ENCODE data around the gene RETN.

RETN gene

DNA sequence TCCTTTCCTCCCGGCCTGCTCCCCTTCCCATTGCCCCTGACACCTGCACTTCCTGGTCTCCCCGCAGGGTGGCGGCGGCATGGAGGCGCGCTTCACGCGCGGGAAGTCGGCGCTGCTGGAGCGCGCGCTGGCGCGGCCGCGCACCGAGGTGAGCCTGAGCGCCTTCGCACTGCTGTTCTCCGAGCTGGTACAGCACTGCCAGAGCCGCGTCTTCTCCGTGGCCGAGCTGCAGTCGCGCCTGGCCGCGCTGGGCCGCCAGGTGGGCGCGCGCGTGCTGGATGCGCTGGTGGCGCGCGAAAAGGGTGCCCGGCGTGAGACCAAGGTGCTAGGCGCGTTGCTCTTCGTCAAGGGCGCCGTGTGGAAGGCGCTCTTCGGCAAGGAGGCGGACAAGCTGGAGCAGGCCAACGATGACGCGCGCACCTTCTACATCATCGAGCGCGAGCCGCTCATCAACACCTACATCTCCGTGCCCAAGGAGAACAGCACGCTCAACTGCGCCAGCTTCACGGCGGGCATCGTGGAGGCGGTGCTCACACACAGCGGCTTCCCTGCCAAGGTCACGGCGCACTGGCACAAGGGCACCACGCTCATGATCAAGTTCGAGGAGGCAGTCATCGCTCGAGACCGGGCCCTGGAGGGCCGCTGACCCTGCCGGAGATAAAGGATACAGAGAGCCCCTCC is 13.5 kb downstream of the RETN start:
- Histone ChIP-seq H3K4me1 (ENCODE audit: control insufficient read depth in 2 of 2, insufficient read depth in 2 of 2, low read length in 2 of 2) (peaks cover 12 to 14% of the 10 kb centered on the region in 2 donors), H3K27me3 (ENCODE audit: control insufficient read depth in 2 of 2, insufficient read depth in 2 of 2, low read length in 2 of 2) (peaks cover 4 to 13% of the 10 kb centered on the region in 2 donors), H3K9ac (ENCODE audit: low read depth in 1 of 2, low read length in 2 of 2) (no peak overlapping the region), H3K9me3 (ENCODE audit: control insufficient read depth in 2 of 2, low read length in 2 of 2) (no peaks in the 10 kb centered on the region), H3K27ac (ENCODE audit: low read depth in 2 of 2, low read length in 2 of 2) (no peak overlapping the region), H3K4me3 (ENCODE audit: low read length in 2 of 2) (peak overlapping the region; percentile 79 to 94), H3K36me3 (ENCODE audit: control insufficient read depth in 2 of 2, insufficient read depth in 2 of 2, low read length in 2 of 2) (peaks cover 3 to 12% of the 10 kb centered on the region in 2 donors)

GRCh38 chr19:7685546-7686445 is 16.9 kb downstream of the RETN start:
- Histone ChIP-seq H3K4me3 (ENCODE audit: low read length in 2 of 2) (no peak overlapping the region), H3K36me3 (ENCODE audit: control insufficient read depth in 2 of 2, insufficient read depth in 2 of 2, low read length in 2 of 2) (peaks cover 3 to 12% of the 10 kb centered on the region in 2 donors), H3K27me3 (ENCODE audit: control insufficient read depth in 2 of 2, insufficient read depth in 2 of 2, low read length in 2 of 2) (no peaks in the 10 kb centered on the region), H3K9me3 (ENCODE audit: control insufficient read depth in 2 of 2, low read length in 2 of 2) (no peaks in the 10 kb centered on the region), H3K9ac (ENCODE audit: low read depth in 1 of 2, low read length in 2 of 2) (no peak overlapping the region), H3K27ac (ENCODE audit: low read depth in 2 of 2, low read length in 2 of 2) (no peak overlapping the region), H3K4me1 (ENCODE audit: control insufficient read depth in 2 of 2, insufficient read depth in 2 of 2, low read length in 2 of 2) (peaks cover 4 to 5% of the 10 kb centered on the region in 2 donors)

- no peaks in the 10 kb centered on the region for H3K4me1 ChIP-seq (ENCODE audit: control insufficient read depth in 2 of 2, insufficient read depth in 2 of 2, low read length in 2 of 2)
- H3K27ac ChIP-seq (ENCODE audit: low read depth in 2 of 2, low read length in 2 of 2), result no peak overlapping the region
- H3K4me3 ChIP-seq (ENCODE audit: low read length in 2 of 2), result no peak overlapping the region
- no peaks in the 10 kb centered on the region for H3K27me3 ChIP-seq (ENCODE audit: control insufficient read depth in 2 of 2, insufficient read depth in 2 of 2, low read length in 2 of 2)
- peaks cover 3 to 12% of the 10 kb centered on the region in 2 donors for H3K36me3 ChIP-seq (ENCODE audit: control insufficient read depth in 2 of 2, insufficient read depth in 2 of 2, low read length in 2 of 2)
- H3K9me3 ChIP-seq (ENCODE audit: control insufficient read depth in 2 of 2, low read length in 2 of 2), result no peaks in the 10 kb centered on the region
- H3K9ac ChIP-seq (ENCODE audit: low read depth in 1 of 2, low read length in 2 of 2), result no peak overlapping the region
Measured at GRCh38 chr19:7687177-7687576, 18.3 kb downstream of the RETN start.

DNA sequence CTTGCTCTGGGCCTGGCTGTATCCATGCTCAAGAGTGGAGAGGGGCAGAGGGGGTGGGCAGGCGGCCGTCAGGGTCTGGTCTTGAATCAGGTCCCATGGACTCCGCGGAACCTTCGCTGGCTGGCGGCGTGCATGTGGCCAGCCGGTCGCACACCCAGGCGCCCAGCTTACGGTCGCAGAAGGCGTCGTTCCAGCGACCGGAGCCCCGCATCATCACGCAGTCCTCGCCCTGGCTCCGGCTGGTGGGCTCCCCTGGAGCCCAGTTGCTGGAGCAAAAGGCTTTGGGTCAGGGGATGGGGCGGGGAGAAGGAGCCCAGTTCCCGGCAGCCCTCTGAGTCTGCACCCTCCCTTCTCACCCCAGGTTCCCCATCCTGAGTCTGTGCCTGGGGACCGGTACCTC is 20.3 kb downstream of the RETN start:
- Histone ChIP-seq H3K36me3 (ENCODE audit: control insufficient read depth in 2 of 2, insufficient read depth in 2 of 2, low read length in 2 of 2) (no peaks in the 10 kb centered on the region), H3K9ac (ENCODE audit: low read depth in 1 of 2, low read length in 2 of 2) (no peak overlapping the region)

DNA sequence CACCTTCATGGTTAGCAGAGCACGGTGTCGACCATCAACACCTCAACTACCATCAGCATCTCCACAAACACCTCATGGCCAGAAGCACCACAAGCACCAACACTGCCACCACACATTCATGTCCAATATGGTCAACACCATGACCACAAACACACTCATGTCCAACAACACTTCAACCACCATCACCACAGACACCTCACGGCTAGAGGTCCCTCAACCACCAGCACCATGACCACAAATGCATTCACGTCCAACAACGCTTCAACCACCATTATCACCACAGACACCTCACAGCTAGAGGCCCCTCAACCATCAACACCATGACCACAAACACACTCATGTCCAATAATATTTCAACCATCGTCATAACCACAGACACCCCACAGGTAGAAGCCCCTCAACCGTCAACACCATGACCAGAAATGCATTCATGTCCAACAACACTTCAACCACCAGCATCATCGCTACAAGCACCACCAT is 22.0 kb downstream of the RETN start:
- no peak overlapping the region for H3K9ac ChIP-seq (ENCODE audit: low read depth in 1 of 2, low read length in 2 of 2)
- H3K27me3 ChIP-seq (ENCODE audit: control insufficient read depth in 2 of 2, insufficient read depth in 2 of 2, low read length in 2 of 2), result no peaks in the 10 kb centered on the region
- H3K27ac ChIP-seq (ENCODE audit: low read depth in 2 of 2, low read length in 2 of 2), result no peak overlapping the region
- no peaks in the 10 kb centered on the region for H3K36me3 ChIP-seq (ENCODE audit: control insufficient read depth in 2 of 2, insufficient read depth in 2 of 2, low read length in 2 of 2)
- no peaks in the 10 kb centered on the region for H3K9me3 ChIP-seq (ENCODE audit: control insufficient read depth in 2 of 2, low read length in 2 of 2)
- H3K4me3 ChIP-seq (ENCODE audit: low read length in 2 of 2), result no peak overlapping the region
- H3K4me1 ChIP-seq (ENCODE audit: control insufficient read depth in 2 of 2, insufficient read depth in 2 of 2, low read length in 2 of 2), result no peaks in the 10 kb centered on the region

More for the DNA sequence above, 20.3 kb downstream of the RETN start:
- no peak overlapping the region for H3K27ac ChIP-seq (ENCODE audit: low read depth in 2 of 2, low read length in 2 of 2)
- H3K4me1 ChIP-seq (ENCODE audit: control insufficient read depth in 2 of 2, insufficient read depth in 2 of 2, low read length in 2 of 2), result no peaks in the 10 kb centered on the region
- no peaks in the 10 kb centered on the region for H3K27me3 ChIP-seq (ENCODE audit: control insufficient read depth in 2 of 2, insufficient read depth in 2 of 2, low read length in 2 of 2)
- H3K9me3 ChIP-seq (ENCODE audit: control insufficient read depth in 2 of 2, low read length in 2 of 2), result no peaks in the 10 kb centered on the region
- H3K4me3 ChIP-seq (ENCODE audit: low read length in 2 of 2), result no peak overlapping the region

GRCh38 chr19:7691497-7691896 is 22.6 kb downstream of the RETN start:
- H3K4me1 ChIP-seq (ENCODE audit: control insufficient read depth in 2 of 2, insufficient read depth in 2 of 2, low read length in 2 of 2), result no peaks in the 10 kb centered on the region
- no peak overlapping the region for H3K27ac ChIP-seq (ENCODE audit: low read depth in 2 of 2, low read length in 2 of 2)
- H3K36me3 ChIP-seq (ENCODE audit: control insufficient read depth in 2 of 2, insufficient read depth in 2 of 2, low read length in 2 of 2), result no peaks in the 10 kb centered on the region
- no peak overlapping the region for H3K9ac ChIP-seq (ENCODE audit: low read depth in 1 of 2, low read length in 2 of 2)
- no peaks in the 10 kb centered on the region for H3K9me3 ChIP-seq (ENCODE audit: control insufficient read depth in 2 of 2, low read length in 2 of 2)
- no peaks in the 10 kb centered on the region for H3K27me3 ChIP-seq (ENCODE audit: control insufficient read depth in 2 of 2, insufficient read depth in 2 of 2, low read length in 2 of 2)
- no peak overlapping the region for H3K4me3 ChIP-seq (ENCODE audit: low read length in 2 of 2)

DNA sequence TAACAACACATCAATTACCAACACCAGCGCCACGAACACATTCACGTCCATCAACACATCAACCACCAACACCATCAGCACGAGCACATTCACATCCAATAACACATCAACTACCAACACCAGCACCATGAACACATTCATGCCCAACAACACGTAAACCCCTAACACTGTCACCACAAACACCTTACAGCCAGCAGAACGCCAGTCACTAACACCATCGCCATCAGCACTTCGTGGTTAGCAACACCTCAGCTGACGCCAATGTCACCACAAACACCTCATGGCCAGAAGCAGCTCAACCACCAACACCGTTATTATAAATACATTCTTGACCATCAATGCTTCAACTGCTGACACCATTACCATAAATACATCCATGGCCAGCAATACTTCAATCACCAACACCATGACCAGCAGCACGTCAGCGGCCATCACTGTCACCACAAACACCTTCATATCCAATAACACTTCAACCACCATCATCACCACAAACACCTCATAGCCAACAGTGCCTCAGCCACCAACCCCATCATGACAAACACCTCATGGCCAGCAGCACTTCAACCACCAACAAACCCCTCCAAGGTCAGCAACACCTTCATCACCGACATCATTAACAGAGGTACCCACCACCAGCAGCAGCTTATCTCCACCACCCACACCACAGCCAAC is 23.7 kb downstream of the RETN start:
- no peak overlapping the region for H3K4me3 ChIP-seq (ENCODE audit: low read length in 2 of 2)
- no peaks in the 10 kb centered on the region for H3K9me3 ChIP-seq (ENCODE audit: control insufficient read depth in 2 of 2, low read length in 2 of 2)
- H3K27me3 ChIP-seq (ENCODE audit: control insufficient read depth in 2 of 2, insufficient read depth in 2 of 2, low read length in 2 of 2), result no peaks in the 10 kb centered on the region
- H3K9ac ChIP-seq (ENCODE audit: low read depth in 1 of 2, low read length in 2 of 2), result no peak overlapping the region
- H3K27ac ChIP-seq (ENCODE audit: low read depth in 2 of 2, low read length in 2 of 2), result no peak overlapping the region
- H3K4me1 ChIP-seq (ENCODE audit: control insufficient read depth in 2 of 2, insufficient read depth in 2 of 2, low read length in 2 of 2), result no peaks in the 10 kb centered on the region
- no peaks in the 10 kb centered on the region for H3K36me3 ChIP-seq (ENCODE audit: control insufficient read depth in 2 of 2, insufficient read depth in 2 of 2, low read length in 2 of 2)

- Histone ChIP-seq H3K4me3 (ENCODE audit: low read length in 2 of 2) (no peak overlapping the region), H3K4me1 (ENCODE audit: control insufficient read depth in 2 of 2, insufficient read depth in 2 of 2, low read length in 2 of 2) (no peaks in the 10 kb centered on the region), H3K9ac (ENCODE audit: low read depth in 1 of 2, low read length in 2 of 2) (no peak overlapping the region), H3K9me3 (ENCODE audit: control insufficient read depth in 2 of 2, low read length in 2 of 2) (no peaks in the 10 kb centered on the region), H3K27me3 (ENCODE audit: control insufficient read depth in 2 of 2, insufficient read depth in 2 of 2, low read length in 2 of 2) (no peaks in the 10 kb centered on the region), H3K27ac (ENCODE audit: low read depth in 2 of 2, low read length in 2 of 2) (no peak overlapping the region), H3K36me3 (ENCODE audit: control insufficient read depth in 2 of 2, insufficient read depth in 2 of 2, low read length in 2 of 2) (no peaks in the 10 kb centered on the region)
Measured at GRCh38 chr19:7694499-7694898, 25.6 kb downstream of the RETN start.

GRCh38 chr19:7697721-7698287 is 29.0 kb downstream of the RETN start:
- Histone ChIP-seq H3K9ac (ENCODE audit: low read depth in 1 of 2, low read length in 2 of 2) (no peak overlapping the region), H3K36me3 (ENCODE audit: control insufficient read depth in 2 of 2, insufficient read depth in 2 of 2, low read length in 2 of 2) (no peaks in the 10 kb centered on the region), H3K4me3 (ENCODE audit: low read length in 2 of 2) (no peak overlapping the region), H3K27me3 (ENCODE audit: control insufficient read depth in 2 of 2, insufficient read depth in 2 of 2, low read length in 2 of 2) (no peaks in the 10 kb centered on the region), H3K27ac (ENCODE audit: low read depth in 2 of 2, low read length in 2 of 2) (no peak overlapping the region), H3K9me3 (ENCODE audit: control insufficient read depth in 2 of 2, low read length in 2 of 2) (no peaks in the 10 kb centered on the region), H3K4me1 (ENCODE audit: control insufficient read depth in 2 of 2, insufficient read depth in 2 of 2, low read length in 2 of 2) (no peaks in the 10 kb centered on the region)

Data from mucosa of rectum (tissue), 2 donors.